Activated CD4-positive, alpha-beta T cell treated with anti-CD3 and anti-CD28 coated beads for 1 hour (primary cell): ENCODE results near the gene TMEM59L.
"Not testable (repeated sequence)": the region's sequence is repeated elsewhere in the genome, so short reads cannot be mapped to it uniquely, and the experiment has no call there.

Experiments
- DNase-seq: peaks from one replicate; pipeline ENCODE4 v3.0.0-alpha.2; 2020

TMEM59L gene

DNA sequence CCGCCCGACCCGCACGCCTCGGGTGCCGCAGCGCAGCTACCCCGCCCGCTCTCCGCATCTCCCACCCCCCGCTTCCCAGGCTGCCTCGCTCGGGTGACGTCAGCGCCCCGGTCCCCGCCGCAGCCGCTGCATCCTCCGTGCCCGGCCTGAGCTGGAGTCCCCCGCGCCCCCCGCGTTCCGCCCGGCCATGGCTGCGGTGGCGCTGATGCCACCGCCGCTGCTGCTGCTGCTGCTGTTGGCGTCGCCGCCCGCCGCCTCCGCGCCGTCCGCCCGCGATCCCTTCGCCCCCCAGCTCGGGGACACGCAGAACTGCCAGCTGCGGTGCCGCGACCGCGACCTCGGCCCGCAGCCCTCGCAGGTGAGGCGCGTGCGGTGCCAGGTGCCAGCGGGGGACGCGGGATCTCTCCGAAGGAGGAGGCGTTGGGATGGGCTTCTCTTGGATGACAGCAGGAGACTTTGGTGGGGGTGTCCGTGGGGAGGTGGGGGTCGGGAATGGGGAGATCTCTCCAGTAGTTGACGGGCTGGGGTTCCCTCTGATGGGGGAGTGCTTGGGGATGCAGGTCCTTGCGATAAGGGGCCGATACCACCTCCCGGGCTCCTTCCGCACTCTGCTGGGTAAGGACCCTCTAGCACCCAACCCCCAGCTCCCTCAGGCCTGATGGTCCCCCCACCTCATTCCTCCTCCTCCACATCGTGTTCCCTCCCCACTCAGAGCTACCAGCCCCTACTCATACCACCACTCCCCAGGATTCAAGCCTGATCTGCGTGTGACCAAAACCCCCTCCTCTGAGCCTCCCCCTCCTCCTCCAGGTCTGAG is at the start of gene TMEM59L:
TMEM59L (plus strand) TSS at position 99 of the 817 bp plus-strand sequence; CDS start at position 188, 89 bp downstream.
- peak; percentile 42 for DNase-seq

DNA sequence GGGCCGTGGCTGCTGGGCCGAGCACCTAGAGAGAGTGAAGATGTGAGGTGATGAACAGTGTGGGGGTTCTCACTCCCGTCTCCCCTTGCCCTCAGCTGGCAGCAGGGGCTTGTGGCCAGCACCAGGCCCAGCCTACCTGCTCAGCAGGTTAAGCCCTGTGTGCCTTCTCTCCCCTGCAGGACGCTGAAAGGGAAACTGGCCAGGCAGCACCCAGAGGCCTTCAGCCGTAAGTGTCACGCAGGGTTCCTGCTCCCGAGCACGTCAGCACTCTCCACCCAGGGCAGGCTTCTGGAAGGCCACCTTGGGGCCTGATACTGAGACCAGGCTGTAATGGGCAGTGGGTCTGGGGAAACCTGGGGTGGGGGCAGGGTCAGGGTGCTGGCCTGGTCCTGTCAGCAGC is 45.7 kb upstream of the TMEM59L start:
- no peak for DNase-seq

DNA sequence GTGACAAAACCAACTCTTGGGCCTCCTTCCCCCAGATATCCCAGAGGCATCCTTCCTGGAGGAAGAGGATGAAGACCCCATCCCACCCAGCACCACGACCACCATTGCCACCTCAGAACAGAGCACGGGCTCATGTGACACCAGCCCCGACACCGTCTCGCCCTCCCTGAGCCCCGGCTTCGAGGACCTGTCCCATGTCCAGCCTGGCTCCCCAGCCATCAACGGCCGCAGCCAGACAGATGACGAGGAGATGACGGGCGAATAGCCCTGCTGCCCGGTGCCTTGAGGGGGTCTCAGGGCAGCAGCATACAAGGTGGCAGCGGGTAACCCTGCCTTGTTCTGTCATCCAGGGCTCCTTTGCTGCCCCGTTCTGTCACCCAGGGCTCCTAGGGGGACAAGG is 44.3 kb upstream of the TMEM59L start:
- DNase-seq = no peak

DNA sequence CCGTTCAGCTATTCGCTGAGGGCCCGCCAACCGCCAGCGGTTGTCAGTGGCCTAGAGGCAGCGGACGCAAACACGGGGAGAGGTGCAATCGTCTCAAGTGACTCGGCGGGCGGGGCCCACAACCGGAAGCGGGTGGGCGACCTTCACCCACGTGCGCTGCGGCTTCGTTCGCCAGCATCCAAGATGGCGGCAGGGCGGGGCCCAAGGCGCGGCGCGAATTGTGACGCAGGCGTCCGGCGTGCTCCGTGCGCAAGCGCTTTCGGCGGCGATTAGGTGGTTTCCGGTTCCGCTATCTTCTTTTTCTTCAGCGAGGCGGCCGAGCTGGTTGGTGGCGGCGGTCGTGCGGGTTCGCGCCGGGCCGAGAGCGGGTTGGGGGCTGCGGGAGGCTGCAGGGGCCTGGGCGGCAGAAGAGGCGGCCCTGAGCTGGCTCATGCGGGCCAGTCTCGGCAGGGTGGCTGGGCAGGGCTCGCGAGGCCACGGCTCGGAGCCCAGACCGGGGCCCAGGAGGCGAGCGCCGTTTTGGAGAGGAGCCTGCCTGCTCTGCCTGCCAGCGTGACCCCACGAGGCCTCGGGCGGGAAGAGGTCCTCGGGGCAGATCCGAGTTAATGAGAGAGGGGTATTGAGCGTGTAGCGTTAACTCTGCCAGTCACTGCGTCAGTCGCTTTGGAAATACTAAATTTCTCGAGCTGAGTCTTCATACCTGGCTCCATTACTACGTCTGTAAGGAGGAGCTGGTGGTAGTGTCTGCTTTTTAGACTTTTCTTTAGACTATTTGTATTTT is 40.9 kb upstream of the TMEM59L start, which contains the start of gene UBA52:
UBA52 (plus strand) TSS at position 294 of the 781 bp plus-strand sequence. CDS start 1,444 bp downstream, outside the sequence.
- peak; percentile 99 for DNase-seq

DNA sequence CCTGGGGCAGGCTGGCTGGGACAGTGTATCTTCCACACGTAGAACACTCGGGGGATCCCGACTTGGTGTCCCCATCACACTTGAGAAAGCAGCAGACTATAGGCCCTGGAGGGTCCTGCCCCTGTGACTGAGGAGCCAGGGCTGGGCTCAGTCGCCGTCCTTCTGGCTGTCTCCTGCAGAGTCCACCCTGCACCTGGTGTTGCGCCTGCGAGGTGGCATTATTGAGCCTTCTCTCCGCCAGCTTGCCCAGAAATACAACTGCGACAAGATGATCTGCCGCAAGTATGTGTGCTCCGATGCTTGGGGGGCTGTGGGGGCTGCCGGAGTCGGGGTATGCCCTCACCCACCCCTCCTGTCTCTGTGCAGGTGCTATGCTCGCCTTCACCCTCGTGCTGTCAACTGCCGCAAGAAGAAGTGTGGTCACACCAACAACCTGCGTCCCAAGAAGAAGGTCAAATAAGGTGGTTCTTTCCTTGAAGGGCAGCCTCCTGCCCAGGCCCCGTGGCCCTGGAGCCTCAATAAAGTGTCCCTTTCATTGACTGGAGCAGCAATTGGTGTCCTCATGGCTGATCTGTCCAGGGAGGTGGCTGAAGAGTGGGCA is 37.9 kb upstream of the TMEM59L start:
- DNase-seq = no peak

DNA sequence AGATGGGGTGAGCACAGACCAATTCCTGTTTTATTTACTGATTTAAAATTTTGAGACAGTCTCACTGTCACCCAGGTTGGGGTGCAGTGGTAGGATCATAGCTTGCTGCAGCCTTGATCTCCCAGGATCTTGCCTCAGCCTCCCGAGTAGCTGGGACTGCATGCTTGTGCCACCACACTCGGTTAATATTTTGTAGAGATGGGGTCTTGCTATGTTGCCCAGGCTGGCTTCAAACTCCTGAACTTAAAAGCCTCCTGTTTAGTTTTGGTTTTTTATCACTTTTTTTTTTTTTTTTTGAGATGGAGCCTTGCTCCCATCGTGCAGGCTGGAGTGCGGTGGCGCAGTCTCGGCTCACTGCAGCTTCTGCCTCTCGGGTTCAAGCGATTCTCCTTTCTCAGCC is 36.3 kb upstream of the TMEM59L start:
- DNase-seq = no peak

DNA sequence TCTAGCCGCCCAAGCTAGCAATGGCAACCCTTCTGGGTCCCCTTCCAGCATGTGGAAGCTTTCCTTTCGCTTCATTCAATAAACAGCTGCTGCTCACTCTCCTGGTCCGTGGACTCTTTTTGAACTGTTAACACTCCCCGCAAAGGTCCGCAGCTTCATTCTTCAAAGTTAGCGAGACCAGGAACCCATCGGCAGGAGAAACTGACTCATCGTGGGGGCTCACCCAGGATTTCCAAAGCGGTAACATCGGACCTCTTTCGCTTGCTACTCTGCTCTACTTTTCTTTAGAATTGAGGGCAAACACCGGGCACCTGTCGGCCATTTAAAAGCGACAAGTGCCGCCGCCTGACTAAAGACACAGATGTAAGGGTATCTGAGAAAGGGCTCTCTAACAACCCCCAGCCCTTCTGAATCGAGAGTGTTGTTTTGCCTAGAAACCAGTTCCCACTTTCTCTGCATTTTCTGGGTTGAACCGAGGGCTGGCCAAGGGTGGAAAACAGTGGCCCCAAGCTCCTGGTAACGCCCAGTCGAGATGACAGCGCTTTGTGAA is 35.2 kb upstream of the TMEM59L start:
- DNase-seq = no peak

DNA sequence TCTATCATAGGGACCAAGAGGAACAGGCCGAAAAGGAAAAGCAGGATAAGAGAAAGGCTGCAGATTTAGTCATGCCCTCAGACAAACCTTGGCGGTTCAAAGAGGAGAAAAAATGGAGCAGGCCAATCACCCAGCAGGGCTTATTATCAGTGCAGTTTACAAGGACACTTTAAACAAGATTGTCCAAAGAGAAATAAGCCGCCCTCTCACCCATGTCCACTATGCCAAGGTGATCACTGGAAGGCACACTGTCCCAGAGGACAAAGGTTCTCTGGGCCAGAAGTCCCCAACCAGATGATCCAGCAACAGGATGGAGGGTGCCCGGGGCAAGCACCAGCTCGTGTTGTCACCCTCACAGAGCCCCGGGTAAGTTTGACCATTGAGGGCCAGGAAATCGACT is 32.4 kb upstream of the TMEM59L start:
- no peak for DNase-seq

DNA sequence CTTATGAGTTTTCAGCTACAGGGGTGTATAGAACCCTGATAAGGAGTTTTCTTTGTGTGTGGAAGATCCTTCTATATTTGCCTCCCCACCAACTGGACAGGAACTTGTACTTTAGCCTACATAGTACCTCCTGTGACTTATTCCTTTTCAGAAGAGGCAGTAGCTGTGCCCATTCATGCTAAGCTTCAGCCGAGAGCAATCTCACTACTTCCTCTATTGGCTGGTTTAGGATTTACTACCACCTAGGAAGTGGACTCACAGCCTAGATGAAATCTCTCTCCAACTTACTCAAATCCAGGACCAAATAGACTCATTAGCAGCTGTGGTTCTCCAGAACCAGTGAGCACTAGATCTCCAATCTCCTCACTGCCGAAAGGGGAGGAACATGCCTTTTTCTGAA is 26.4 kb upstream of the TMEM59L start:
- no peak for DNase-seq

DNA sequence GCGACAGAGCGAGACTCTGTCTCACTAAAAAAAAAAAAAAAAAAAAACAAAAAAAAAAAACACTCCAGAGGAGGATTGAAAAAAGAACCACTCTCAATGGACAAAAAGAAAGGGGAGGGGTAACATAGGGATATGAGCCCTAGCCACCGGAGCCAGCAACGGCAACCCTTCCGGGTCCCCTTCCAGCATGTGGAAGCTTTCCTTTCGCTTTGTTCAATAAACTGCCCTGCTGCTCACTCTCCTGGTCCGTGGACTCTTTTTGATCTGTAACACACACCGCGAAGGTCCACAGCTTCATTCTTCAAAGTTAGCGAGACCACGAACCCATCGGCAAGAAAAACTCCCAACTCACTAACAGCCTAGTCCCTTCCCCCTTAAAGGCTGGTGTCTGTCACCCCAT is 25.1 kb upstream of the TMEM59L start:
- DNase-seq = no peak

DNA sequence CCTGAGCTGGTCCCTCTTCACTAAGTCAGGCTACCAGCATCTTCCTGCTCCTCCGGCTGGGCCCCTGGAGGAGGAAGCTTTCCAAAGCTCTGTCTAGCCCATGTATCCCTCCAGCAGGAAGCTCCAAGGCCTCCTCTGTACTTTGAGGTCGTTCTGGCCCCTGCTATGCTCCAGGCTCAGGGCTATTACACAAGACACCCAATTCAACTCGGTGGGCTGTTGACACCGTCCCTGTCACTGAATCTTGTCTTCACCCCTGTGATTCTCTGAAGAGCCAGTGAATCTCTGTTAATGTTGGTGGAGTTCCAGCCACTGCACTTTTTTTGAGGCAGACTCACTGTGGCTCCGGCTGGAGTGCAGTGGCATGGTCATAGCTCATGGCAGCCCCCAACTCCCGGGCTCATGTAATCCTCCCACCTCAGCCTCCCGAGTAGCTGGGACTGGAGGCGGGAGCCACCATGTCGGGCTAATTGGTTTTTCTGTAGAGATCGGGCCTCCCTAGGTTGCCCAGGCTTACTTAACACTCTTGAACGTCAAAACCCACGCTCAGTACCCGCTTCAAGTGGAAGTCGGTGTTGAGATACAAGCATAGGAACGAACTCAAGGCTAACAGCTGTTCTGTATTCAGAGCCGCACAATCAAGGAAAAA is 24.6 kb upstream of the TMEM59L start:
- no peak for DNase-seq

DNA sequence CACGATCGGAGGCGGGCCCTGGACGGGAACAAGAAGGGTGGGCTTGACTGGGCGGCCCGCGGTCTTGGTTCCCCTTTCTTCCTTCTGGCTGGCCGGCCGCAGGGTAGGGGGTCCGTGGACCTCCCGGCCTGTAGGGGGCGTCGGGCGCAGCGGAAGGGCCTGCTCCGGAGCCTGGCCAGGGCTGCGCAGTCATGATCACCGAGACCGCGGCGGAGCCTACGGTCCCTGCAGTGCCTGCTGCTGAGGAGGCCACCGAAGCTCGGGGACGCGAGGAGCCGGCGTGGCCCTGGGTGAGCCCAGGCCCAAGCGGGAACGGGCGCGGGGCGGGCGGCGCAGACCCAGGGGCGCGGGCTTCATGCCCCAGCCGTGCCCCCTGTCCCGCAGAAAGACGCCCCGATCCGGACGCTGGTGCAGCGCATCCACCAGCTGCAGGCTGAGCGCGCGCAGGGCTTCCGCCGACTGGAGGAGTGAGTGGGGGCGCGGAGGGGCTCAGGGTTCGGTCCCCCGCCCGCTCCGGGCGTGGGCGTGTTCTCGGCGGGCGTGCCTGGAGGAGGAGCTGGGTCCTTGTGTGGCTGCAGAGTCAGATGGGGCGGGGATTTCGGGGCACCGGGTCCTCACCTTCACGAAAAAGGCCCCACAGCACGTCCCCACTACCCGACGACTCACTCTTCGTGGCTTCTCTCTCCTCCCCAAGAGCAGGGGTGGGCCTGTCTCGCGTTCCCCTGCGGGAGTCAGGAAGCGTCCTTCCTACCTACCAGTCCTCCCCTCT is 23.9 kb upstream of the TMEM59L start, which contains the start of gene REX1BD:
REX1BD (plus strand) TSS at position 188 of the 769 bp plus-strand sequence; CDS start at position 192, 4 bp downstream.
- DNase-seq = peak; percentile 83

DNA sequence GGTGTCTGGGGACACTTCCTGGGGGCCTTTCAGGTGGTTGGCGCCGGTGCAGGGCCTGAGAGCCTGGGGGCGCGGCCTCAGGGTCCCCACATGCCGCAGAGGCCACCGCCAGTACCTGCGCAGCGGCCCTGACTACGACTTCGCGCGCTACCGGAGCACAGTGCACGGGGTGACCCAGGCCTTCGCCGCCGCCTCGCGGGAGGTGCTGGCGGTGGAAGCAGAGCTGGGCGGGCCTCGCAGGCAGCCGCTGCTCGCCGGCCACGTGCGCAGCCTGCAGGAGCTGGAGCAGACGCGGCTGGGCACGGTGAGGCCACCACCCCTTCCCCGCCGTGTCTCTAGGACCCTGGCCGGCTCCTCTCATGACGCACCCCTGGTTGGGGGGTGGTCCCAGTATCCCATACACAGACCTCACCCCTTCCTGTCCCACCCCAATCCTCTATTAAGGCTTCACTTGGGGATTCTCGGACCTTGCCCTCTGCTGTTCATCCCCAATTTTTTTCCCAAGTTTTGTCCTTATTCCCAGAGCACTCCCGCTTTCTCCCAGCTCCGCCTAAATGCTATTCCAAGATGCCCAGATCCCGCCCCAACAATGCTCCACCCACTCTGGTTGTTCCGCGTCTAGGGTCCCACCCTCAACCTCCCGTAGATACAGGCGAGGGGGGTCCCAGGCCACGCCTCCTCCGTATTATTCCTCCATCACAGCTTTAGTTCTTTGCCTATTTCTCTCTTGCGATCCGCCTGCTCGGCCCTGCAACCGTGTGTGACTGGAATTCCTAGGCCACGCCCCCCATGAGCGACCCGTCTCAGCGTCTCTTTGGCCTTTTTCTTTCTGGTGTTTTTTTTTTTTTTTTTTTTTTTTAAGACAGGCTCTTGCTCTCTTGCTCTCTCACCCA is 23.0 kb upstream of the TMEM59L start:
- peak; percentile 56 for DNase-seq

DNA sequence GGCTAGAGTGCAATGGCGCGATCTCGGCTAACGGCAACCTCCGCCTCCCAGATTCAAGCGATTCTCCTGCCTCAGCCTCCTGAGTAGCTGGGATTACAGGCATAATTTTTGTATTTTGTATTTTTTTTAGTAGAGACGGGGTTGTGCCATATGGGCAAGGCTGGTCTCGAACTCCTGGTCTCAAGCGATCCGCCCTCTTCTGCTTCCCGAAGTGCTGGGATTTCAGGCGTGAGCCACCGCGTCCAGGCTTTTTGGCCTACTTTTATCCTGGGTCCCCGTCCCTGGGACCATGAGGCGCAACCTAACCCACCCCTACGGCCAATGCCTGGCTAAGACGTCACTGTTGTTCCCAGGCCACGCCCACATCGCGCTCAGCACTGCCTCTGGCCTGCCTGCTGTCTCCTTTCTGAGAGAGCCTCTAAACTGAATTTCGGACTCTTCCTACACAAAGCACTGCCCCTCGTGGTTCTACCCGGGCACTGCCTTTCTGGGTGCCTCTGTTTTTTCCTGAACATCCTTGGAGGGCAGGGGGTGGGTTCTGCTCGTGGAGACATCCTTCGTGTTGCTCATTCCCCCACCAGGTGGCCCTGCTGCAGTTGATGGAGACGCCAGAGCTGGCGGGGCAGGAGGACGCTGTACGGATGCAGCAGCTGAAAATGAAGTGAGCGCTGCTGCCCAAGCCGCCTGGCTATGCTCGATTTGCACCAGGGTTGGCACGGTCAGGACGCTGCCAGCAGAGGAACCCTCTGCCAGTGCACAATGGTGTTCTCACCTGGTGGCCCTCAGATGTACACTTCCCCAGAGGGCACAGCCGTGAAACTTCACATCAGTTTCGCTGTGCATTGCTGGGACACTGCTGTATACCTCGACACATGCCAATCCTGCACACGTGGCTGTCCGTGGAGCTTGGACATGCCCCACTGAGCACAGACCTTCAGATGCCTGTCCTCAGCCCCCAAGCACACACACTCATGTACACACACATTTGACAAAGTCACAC is 22.1 kb upstream of the TMEM59L start:
- no peak for DNase-seq

DNA sequence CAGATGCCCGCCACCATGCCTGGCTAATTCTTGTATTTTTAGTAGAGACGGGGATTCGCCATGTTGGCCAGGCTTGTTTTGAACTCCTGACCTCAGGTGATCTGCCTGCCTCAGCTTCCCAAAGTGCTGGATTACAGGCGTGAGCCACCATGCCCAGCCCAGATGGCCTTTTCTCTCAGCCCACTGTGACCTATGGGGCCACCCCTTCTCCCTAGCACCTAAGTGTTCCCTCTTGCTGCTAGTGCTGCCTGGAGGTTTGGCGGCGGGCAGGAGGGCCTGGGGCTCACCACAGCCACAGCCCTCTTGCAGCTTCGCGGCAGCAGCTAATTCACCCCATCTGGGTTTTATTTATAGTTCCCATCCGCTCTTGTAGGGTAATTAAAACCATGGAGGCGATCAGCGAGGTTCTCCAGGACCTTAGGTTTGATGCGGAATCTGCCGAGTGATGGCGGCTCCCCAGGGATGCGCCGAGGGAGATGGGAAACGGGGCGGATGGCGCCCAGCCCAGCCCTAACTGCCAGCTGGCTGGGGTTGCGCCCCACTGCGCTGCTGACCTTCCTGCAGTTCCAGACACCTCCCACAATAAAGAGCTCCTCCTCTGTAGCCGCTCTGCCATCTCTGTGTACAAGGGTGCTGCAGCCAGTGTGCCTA is 20.8 kb upstream of the TMEM59L start:
- no peak for DNase-seq

DNA sequence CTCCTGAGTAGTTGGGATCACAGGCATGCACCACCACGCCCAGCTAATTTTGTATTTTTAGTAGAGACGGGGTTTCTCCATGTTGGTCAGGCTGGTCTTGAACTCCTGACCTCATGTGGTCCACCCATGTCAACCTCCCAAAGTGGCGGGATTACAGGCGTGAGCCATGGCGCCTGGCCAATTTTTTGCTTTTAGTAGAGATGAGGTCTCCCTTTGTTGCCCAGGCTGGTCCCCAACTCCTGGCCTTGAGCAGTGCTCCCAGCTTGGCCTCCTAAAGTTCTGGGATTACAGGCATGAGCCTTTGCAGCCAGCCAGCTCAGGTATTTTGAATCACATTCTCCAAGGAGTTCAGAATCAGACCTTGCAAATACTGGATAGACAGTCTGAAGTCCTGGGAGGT is 19.9 kb upstream of the TMEM59L start:
- DNase-seq = not testable (repeated sequence)

DNA sequence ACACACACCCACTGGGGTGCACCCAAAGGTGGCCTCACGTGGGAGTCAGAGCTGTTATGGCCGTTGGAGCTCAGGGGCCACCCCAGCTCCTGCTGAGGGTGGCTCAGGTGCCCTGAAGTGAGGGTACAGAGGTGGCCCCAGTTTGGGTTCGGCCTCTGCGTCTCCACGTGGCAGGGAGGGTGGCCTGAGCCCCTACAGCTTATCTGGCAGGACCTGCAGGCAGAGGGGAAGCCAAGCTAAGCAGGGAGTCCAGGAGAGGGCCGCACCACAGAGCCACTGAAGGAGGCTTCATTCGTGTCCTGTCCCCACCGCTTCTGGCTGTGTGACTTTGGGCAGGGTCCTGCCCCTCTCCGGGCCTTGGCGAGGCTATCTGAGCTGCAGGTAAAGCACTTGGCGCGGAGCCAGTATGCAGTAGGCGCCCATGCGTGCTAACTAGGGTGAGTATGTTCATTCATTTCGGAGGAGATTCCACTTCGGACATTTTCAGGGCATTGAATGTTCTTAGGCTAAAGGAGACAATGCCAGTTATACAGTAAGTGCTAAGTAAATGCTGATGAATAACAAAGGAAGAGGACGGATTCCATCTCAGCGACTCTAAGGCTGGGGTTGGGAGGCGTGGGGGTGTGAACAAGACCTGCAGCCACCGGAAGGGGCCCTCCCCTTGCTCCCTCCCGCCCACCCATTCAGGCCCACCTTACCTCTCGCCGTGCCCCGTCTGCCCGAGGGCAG is 19.1 kb upstream of the TMEM59L start:
- no peak for DNase-seq
